Spinal cord (tissue), 10 donors: ENCODE data around the gene SYCE1L. TPM values are rescaled to one million over a fixed set of nuclear protein-coding genes. Genes with fewer than 3 reads are reported as not detected.
"Not testable (repeated sequence)": the region's sequence is repeated elsewhere in the genome, so short reads cannot be mapped to it uniquely, and the experiment has no call there.

ENCODE experiments used
- DNase-seq, 6 donors: peaks; one replicate each; pipeline versions ENCODE4 v3.0.0 to v3.0.0-alpha.2; 2013 to 2015; ENCODE audit warnings: low spot score in 6 of 6, low read depth in 4 of 6
- H3K27ac ChIP-seq: one replicate; pipeline ENCODE4 v1.5.1; 2013; ENCODE audit warnings: low read depth, low read length, control low read depth
- H3K27me3 ChIP-seq: one replicate; pipeline ENCODE4 v1.6.1; 2013; ENCODE audit warnings: low read length; ENCODE audit not compliant: control insufficient read depth, insufficient read depth
- H3K36me3 ChIP-seq: one replicate; pipeline ENCODE4 v1.6.1; 2013; ENCODE audit warnings: low read length; ENCODE audit not compliant: control insufficient read depth, insufficient read depth
- H3K4me1 ChIP-seq: one replicate; pipeline ENCODE4 v1.6.1; 2013; ENCODE audit warnings: low read length; ENCODE audit not compliant: control insufficient read depth, insufficient read depth
- H3K4me3 ChIP-seq: one replicate; pipeline ENCODE4 v1.5.1; 2013; ENCODE audit warnings: low read depth, low read length, control low read depth
- H3K9me3 ChIP-seq: one replicate; pipeline ENCODE4 v1.6.1; 2013; ENCODE audit warnings: low read length; ENCODE audit not compliant: control insufficient read depth, insufficient read depth
- WGBS: methylation state at CpG from one replicate; pipeline ENCODE4 v1.1.5; 2013; ENCODE audit warnings: missing lambda C conversion rate; ENCODE audit not compliant: insufficient coverage; 5-methylcytosine and 5-hydroxymethylcytosine counted together
- long read RNA-seq, 4 donors: transcript quantifications; one replicate each; lab custom pipeline, GENCODE V29; 2026
- polyA plus RNA-seq, 2 donors: library from polyadenylated mRNA; unstranded; fragments of 120-200 nt; gene quantifications; one replicate each; pipeline ENCODE4 v1.2.1, GENCODE V29; 2013; ENCODE audit not compliant: insufficient read length in 2 of 2
- total RNA-seq, 2 donors: library from RNA; depleted of rRNA in 1 of 2; stranded (reverse); fragments of 120-200 nt in 1 of 2; fragments of >200 nt in 1 of 2; gene quantifications; one replicate each; pipeline versions ENCODE4 v1.2.3 to v1.2.4, GENCODE V29; 2013 to 2014
- donor health status: healthy.

Gene SYCE1L
- total RNA-seq (10 to 100 TPM in 1 of 2 donors, under 1 TPM in 1; 0.79 to 14.4 TPM), polyA plus RNA-seq (10 to 100 TPM; 21.2 to 27.6 TPM)
- long read RNA-seq, donor 1, transcript SYCE1L-203 (2 exons, 598 nt): major isoform, 6 of 34 reads
- long read RNA-seq, donor 1, partial matches to known transcripts: 28 of 34 reads
- long read RNA-seq, donor 1, other reads (novel, unspliced or antisense): 0 of 34 reads
- long read RNA-seq, donor 2, partial matches to known transcripts: 8 of 8 reads
- long read RNA-seq, donor 2, other reads (novel, unspliced or antisense): 0 of 8 reads
- long read RNA-seq, donor 3, partial matches to known transcripts: 12 of 15 reads
- long read RNA-seq, donor 3, other reads (novel, unspliced or antisense): 0 of 15 reads
- long read RNA-seq, donor 4, partial matches to known transcripts: 20 of 22 reads
- long read RNA-seq, donor 4, other reads (novel, unspliced or antisense): 0 of 22 reads

- peaks cover 60% of the 10 kb centered on the region for H3K36me3 ChIP-seq
- WGBS: 98% methylated on average over 16 of the region's 18 CpGs
These were observed at the start of gene SYCE1L for GRCh38 chr16:77199211-77199610. TSS of gene SYCE1L (plus strand) at chr16:77199408. CDS start at chr16:77199452, 44 bp downstream.

GRCh38 chr16:77157346-77158058 is 41.7 kb upstream of the SYCE1L start:
- Histone ChIP-seq H3K27ac (no peak overlapping the region), H3K4me1 (no peaks in the 10 kb centered on the region), H3K4me3 (no peak overlapping the region), H3K9me3 (no peaks in the 10 kb centered on the region), H3K36me3 (no peaks in the 10 kb centered on the region), H3K27me3 (no peaks in the 10 kb centered on the region)
- 83% methylated on average over 1 of the region's 3 CpGs for WGBS
- no peak for DNase-seq

More at GRCh38 chr16:77199211-77199610, at the start of gene SYCE1L:
- Histone ChIP-seq H3K4me1 (no peaks in the 10 kb centered on the region), H3K27me3 (no peaks in the 10 kb centered on the region), H3K9me3 (no peaks in the 10 kb centered on the region), H3K27ac (no peak within 1 kb of the TSS), H3K4me3 (no peak within 1 kb of the TSS)
- no peak for DNase-seq

- DNase-seq: no peak
- no peaks in the 10 kb centered on the region for H3K9me3 ChIP-seq
- no peak overlapping the region for H3K27ac ChIP-seq
- H3K4me1 ChIP-seq: no peaks in the 10 kb centered on the region
- H3K27me3 ChIP-seq: no peaks in the 10 kb centered on the region
- no peaks in the 10 kb centered on the region for H3K36me3 ChIP-seq
- H3K4me3 ChIP-seq: no peak overlapping the region
- 94% methylated on average over 4 of the region's 6 CpGs for WGBS
These were observed 40.9 kb upstream of the SYCE1L start for GRCh38 chr16:77158293-77158692.

- Histone ChIP-seq H3K36me3 (no peaks in the 10 kb centered on the region), H3K4me1 (no peaks in the 10 kb centered on the region), H3K4me3 (no peak overlapping the region), H3K27ac (no peak overlapping the region), H3K27me3 (no peaks in the 10 kb centered on the region), H3K9me3 (no peaks in the 10 kb centered on the region)
- no CpG with 5 or more reads among the region's 2 CpGs for whole genome bisulfite sequencing
- no peak for DNase-seq
These were observed 34.2 kb upstream of the SYCE1L start for GRCh38 chr16:77165006-77165405.

DNA sequence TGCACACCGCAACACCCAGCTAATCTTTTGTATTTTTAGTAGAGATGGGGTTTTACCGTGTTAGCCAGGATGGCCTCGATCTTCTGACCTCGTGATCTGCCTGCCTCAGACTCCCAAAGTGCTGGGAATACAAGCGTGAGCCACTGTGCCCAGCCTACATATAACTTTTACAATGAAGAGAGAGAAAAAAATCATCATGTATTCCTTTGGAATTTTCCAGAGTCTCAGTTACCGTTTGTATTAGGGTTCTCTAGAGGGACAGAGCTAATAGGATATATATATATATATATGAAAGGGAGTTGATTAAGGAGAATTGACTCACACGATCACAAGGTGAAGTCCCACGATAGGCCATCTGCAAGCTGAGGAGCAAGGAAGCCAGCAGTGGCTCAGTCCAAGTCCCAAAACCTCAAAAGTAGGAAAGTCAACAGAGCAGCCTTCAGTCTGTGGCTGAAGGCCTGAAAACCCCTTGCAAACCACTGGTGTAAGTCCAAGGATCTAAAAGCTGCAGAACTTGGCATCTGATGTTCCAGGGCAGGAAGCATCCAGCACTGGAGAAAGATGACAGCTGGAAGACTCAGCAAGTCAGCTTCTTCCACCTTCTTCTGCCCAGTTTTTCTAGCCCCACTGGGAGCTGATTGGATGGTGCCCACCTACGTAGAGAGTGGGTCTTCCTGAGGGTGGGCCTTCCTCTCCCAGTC is 33.5 kb upstream of the SYCE1L start:
- H3K4me1 ChIP-seq, H3K27me3 ChIP-seq, H3K4me3 ChIP-seq, DNase-seq, H3K36me3 ChIP-seq, H3K27ac ChIP-seq, H3K9me3 ChIP-seq: not testable (repeated sequence)
- WGBS: 93% methylated on average over 3 of the region's 9 CpGs

- no peaks in the 10 kb centered on the region for H3K36me3 ChIP-seq
- no peak overlapping the region for H3K27ac ChIP-seq
- H3K4me3 ChIP-seq: no peak overlapping the region
- DNase-seq: no peak
- H3K4me1 ChIP-seq: no peaks in the 10 kb centered on the region
- WGBS: no CpG with 5 or more reads among the region's 2 CpGs
- no peaks in the 10 kb centered on the region for H3K27me3 ChIP-seq
- no peaks in the 10 kb centered on the region for H3K9me3 ChIP-seq
These were observed 32.5 kb upstream of the SYCE1L start for GRCh38 chr16:77166726-77167125.

- Histone ChIP-seq H3K4me3 (no peak overlapping the region), H3K36me3 (no peaks in the 10 kb centered on the region), H3K9me3 (no peaks in the 10 kb centered on the region), H3K27ac (no peak overlapping the region), H3K4me1 (no peaks in the 10 kb centered on the region), H3K27me3 (no peaks in the 10 kb centered on the region)
- DNase-seq: no peak
- WGBS: 75% methylated on average over 1 of the region's 4 CpGs
These were observed 30.3 kb upstream of the SYCE1L start for GRCh38 chr16:77168901-77169300.

DNA sequence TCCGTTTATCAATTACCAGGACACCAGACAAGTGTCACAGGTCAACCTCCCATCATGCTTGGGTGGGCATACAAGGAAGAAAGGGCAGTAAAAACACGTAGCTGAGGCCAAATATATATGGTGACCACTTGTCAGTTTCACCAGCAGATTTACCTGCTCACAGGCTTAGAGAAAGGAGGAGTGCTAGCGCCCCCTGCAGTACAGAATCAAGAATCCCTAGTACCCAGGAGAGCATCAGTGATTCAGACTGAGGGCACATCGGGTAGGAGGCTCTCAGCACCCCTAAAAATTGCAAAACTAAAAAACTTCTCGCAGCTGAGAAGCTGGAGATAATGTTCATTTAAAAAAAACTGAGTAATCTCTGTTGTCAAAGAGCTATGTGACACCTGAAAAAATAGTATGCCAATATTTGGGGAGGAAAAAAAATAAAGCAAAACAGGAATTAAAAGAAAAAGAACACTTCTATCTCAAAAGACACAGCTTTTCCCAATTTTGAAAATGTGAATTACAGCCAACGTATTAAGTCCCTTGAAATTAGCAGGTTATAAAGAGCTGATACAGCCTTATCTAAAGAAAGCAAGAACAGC is 29.5 kb upstream of the SYCE1L start:
- Histone ChIP-seq H3K36me3 (no peaks in the 10 kb centered on the region), H3K4me1 (no peaks in the 10 kb centered on the region), H3K9me3 (no peaks in the 10 kb centered on the region), H3K4me3 (no peak overlapping the region), H3K27me3 (no peaks in the 10 kb centered on the region), H3K27ac (no peak overlapping the region)
- DNase-seq: peak in 3 of 6 donors; percentile 26 to 82 (median 55)
- whole genome bisulfite sequencing: 33% methylated on average over 1 of the region's 6 CpGs

DNA sequence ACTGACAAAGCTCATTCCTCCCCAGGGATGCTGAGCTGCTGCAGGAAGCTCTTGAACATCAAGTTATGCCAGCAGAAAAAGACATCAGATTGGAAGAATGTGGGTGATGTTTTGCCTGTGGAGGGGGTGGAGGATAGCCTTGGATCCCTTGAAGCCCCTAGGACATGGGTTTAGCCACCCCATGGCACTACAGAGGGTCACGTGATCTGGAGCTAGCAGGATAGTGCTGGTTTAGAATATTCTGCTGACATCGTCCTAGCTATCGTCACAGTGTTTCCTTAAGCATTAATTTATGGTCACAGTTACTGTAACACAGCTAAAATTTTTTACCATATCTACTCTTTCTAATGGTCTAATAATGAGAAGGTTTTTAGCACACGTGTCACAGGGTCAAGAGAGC is 28.4 kb upstream of the SYCE1L start:
- H3K36me3 ChIP-seq: no peaks in the 10 kb centered on the region
- H3K4me1 ChIP-seq: no peaks in the 10 kb centered on the region
- no peak for DNase-seq
- no peaks in the 10 kb centered on the region for H3K9me3 ChIP-seq
- no peak overlapping the region for H3K4me3 ChIP-seq
- H3K27me3 ChIP-seq: no peaks in the 10 kb centered on the region
- no peak overlapping the region for H3K27ac ChIP-seq
- WGBS: no CpG with 5 or more reads among the region's 4 CpGs
